ENCODE results near the gene RPL3. TPM values are rescaled to one million over a fixed set of nuclear protein-coding genes. Genes with fewer than 3 reads are reported as not detected.

RPL3 gene
- total RNA-seq, 1 donor from 2014 or later, result 1,479 TPM

DNA sequence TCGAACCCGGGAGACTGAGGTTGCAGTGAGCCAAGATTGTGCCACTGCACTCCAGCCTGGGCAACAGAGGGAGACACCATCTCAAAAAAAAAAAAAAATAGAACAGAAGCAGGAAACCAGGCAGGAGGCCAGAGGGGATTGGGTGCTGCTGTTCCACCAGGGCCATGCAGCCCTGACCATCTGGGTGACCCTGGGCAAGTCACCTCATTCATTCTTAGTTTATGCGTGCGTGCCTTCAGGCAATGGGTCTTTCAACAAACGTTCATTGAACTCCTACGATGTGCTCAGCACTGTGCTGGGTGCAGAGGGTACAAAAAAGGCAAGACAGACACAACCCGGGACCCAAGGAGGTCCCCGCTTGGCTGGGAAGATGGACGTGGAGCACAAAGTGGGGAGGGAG, 18.3 kb downstream of the RPL3 start:
- no peaks in the 10 kb centered on the region for H3K9me3 ChIP-seq
- TF ChIP-seq, protein P1, sequence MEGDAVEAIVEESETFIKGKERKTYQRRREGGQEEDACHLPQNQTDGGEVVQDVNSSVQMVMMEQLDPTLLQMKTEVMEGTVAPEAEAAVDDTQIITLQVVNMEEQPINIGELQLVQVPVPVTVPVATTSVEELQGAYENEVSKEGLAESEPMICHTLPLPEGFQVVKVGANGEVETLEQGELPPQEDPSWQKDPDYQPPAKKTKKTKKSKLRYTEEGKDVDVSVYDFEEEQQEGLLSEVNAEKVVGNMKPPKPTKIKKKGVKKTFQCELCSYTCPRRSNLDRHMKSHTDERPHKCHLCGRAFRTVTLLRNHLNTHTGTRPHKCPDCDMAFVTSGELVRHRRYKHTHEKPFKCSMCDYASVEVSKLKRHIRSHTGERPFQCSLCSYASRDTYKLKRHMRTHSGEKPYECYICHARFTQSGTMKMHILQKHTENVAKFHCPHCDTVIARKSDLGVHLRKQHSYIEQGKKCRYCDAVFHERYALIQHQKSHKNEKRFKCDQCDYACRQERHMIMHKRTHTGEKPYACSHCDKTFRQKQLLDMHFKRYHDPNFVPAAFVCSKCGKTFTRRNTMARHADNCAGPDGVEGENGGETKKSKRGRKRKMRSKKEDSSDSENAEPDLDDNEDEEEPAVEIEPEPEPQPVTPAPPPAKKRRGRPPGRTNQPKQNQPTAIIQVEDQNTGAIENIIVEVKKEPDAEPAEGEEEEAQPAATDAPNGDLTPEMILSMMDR (IDR thresholded peaks at IDR 0.05), result no peak
- no peak for DNase-seq (ENCODE audit: low spot score in 2 of 2)
- H3K4me1 ChIP-seq, result peaks cover 13 to 28% of the 10 kb centered on the region in 2 donors
- H3K27ac ChIP-seq, result no peak overlapping the region
- intact Hi-C loops (cut with DNase I), result no loop called here
- H3K27me3 ChIP-seq, result no peaks in the 10 kb centered on the region
- no peak overlapping the region for H3K4me3 ChIP-seq
- no peaks in the 10 kb centered on the region for H3K36me3 ChIP-seq

DNA sequence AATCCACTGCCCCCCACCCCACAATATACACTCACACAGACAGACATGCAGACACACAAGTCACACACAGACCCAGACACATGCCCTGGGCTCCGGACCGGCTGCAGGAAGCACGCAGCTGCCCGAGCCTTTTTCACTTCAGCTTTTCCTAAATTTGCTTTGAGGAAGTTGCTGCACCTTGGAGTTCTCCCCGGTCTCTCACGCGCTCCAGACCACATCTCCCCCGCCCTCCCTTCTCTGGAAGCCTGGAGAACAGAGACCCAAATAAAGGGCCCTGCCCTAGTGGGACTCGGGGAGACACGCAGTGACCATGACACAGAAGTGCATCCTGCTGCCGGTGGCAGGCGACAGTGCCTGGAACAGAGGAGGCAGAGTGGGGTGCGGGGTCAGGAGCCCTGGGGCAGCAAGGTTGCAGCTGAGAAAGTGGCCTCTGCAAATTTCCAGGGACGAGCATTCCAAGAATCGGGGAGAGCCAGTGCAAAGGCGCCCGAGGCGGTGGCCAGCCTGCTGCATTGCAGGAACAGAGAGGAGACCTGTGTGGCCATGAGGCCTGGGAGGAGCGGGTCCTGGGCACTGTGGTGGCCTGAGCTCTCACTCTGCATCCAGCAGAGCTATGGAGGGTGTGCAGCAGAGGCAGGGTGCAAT, 19.1 kb downstream of the RPL3 start:
- TF ChIP-seq, protein P1 (IDR thresholded peaks at IDR 0.05), result peak in 1 of 3 experiments; percentile 3
- H3K36me3 ChIP-seq, result no peaks in the 10 kb centered on the region
- peak overlapping the region; percentile 19 to 29 for H3K4me3 ChIP-seq
- peak overlapping the region; percentile 39 for H3K27ac ChIP-seq
- DNase-seq (ENCODE audit: low spot score in 2 of 2), result peak in 1 of 2 donors; percentile 74
- intact Hi-C loops (cut with DNase I), result no loop called here
- no peaks in the 10 kb centered on the region for H3K27me3 ChIP-seq
- no peaks in the 10 kb centered on the region for H3K9me3 ChIP-seq
- H3K4me1 ChIP-seq, result peaks cover 13 to 28% of the 10 kb centered on the region in 2 donors

DNA sequence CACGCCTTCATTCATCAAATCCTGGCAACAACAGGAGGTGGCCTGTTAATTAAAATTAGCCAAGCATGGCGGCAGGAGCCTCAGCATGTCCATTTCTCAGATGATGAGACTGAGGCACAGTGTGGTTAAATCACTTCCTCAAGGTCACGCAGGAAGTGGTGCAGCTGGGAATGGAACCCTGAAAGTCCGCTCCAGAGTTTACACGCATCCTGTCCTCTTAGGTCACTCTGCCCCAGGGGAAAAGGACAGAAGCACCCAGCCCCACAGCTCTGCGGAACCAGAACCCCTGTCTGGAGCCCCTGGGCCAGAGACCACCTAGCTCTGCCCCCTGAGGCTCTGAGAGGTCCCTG, 19.6 kb downstream of the RPL3 start:
- peak overlapping the region; percentile 39 for H3K27ac ChIP-seq
- H3K36me3 ChIP-seq, result no peaks in the 10 kb centered on the region
- DNase-seq (ENCODE audit: low spot score in 2 of 2), result no peak
- no peaks in the 10 kb centered on the region for H3K9me3 ChIP-seq
- intact Hi-C loops (cut with DNase I), result no loop called here
- H3K4me3 ChIP-seq, result peak overlapping the region in 1 of 2 donors; percentile 19
- TF ChIP-seq, protein P1 (IDR thresholded peaks at IDR 0.05), result no peak
- H3K4me1 ChIP-seq, result peaks cover 13 to 28% of the 10 kb centered on the region in 2 donors
- H3K27me3 ChIP-seq, result no peaks in the 10 kb centered on the region

DNA sequence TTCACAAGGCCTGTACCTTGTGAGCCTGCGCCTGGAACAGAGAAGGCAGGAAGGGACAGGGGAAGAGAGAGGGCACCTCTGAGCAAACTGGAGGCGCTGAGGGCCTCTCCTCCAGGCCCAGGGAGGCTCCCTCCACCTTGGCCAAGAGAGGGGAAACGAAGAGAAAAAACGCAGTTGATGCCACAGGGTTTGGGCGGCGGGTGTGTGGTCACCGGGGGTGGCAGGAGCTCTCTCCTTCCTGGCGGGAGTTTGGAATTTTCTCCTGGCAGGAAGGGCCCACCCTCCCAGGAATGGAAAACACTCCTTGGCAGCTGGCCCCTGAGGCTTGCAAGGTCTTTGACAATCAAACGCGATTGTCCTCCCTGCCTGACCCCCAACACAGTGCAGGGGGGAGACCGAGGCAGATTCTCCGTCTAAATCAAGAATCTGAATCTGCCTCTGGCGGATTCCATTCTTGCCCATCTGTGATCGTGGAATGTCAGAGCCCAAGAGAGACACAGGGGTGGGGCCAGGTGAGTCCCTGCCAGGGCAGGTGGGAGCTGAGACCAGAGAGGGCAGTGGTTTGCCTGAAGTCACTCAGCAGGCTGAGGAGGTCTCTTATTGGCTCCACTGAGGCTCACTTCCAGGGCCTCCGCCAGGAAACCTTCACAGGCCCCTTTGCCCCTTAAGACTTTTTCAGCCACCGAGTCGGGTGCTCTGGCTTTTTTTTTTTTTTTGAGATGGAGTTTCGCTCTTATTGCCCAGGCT, 21.0 kb downstream of the RPL3 start:
- TF ChIP-seq, protein P1 (IDR thresholded peaks at IDR 0.05), result no peak
- no peak overlapping the region for H3K4me3 ChIP-seq
- no peaks in the 10 kb centered on the region for H3K9me3 ChIP-seq
- intact Hi-C loops (cut with DNase I), result no loop called here
- H3K4me1 ChIP-seq, result peaks cover 13 to 28% of the 10 kb centered on the region in 2 donors
- DNase-seq (ENCODE audit: low spot score in 2 of 2), result no peak
- H3K27ac ChIP-seq, result peak overlapping the region; percentile 63 to 77
- H3K36me3 ChIP-seq, result no peaks in the 10 kb centered on the region
- H3K27me3 ChIP-seq, result no peaks in the 10 kb centered on the region

DNA sequence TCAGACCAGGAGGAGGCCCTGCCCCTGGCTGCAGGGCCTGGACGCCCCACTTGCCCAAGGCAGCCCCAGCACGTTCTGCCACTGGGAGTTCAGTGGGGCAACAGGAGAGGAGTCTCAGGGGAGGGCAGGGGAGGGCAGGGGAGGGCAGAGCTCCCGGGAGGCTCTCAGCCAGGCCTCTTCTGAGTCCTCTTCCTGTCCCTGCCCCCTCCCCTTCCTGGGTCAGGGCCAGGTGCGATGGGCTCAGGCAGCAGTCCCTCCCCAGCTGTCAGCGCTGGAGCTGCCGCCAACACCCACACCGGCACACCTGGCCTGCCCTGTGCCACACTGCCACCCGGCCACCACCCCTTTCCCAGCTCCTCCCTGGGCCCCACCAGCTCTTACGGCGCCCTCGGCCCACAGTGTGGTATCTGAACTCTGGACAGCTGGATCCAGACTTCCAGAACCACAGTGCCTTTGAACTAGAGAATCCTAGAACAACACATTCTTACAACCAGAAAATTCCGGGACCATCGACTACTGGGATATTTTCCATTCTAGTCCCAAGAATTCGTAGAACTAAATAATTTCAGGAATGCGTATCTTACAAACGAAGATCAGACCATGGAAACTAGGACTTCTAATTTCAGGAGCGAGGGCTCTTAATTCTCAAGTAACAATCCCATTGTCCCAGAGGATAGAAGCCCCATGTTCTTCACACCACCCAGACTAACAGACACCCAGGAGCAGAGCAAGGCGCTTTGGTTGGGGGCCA, 21.8 kb downstream of the RPL3 start:
- peak overlapping the region; percentile 63 to 77 for H3K27ac ChIP-seq
- intact Hi-C loops (cut with DNase I), result no loop called here

More for the DNA sequence above, 21.8 kb downstream of the RPL3 start:
- Histone ChIP-seq H3K4me3 (no peak overlapping the region), H3K9me3 (no peaks in the 10 kb centered on the region), H3K4me1 (peaks cover 13 to 28% of the 10 kb centered on the region in 2 donors), H3K27me3 (no peaks in the 10 kb centered on the region), H3K36me3 (no peaks in the 10 kb centered on the region)
- no peak for DNase-seq (ENCODE audit: low spot score in 2 of 2)
- TF ChIP-seq, protein P1 (IDR thresholded peaks at IDR 0.05), result no peak

All from ascending aorta (tissue), 2 donors.